Activated gamma-delta T cell treated with anti-CD3 and anti-CD28 coated beads, Interleukin-2, amount 50 U/mL, for 16 hours (primary cell): ENCODE data around the gene STRN.
"Not testable (repeated sequence)": the region's sequence is repeated elsewhere in the genome, so short reads cannot be mapped to it uniquely, and the experiment has no call there.

Experiments
- DNase-seq: peaks from one replicate; pipeline ENCODE4 v3.0.0-alpha.2; 2020; ENCODE audit warnings: low read depth

The STRN gene

GRCh38 chr2:36839976-36840617 is 126.2 kb downstream of the STRN start:
- DNase-seq: no peak

DNA sequence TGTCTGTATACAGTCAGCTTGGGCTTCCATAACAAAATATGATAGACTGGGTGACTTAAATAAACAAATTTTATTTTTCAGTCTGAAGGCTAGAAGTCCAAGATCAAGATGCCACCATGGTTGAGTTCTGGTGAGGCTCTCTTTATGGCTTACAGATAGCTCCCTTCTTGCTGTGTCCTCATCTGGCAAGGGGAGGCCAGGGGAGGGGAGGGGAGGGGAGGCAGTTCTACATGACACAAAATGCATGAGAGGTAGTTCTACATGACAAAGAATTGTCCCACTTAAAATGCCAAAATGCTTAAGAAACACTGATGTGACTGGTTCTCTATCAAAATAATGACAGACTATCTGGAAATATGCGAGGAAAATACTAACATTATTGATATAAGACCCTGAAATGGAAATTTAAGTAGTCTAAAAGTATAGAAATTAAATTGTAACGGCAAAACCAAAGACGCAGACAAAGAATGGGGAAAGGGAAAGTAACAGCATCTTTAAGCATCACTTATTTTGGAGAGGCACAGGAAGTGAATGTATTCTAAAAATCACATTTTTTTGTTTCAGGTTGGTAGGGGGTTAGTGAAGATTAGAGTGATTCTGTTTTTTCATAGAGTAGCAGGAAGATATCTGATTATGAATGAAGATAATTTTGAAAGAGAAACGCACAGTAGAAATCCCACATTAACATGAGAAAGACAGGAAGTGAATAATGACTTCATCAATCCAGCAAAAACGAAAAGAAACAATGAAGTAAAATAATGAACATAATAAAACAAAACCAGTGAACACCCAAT is 131.4 kb downstream of the STRN start:
- no peak for DNase-seq

- DNase-seq: no peak
Observed at GRCh38 chr2:36834203-36834602, 132.1 kb downstream of the STRN start.

GRCh38 chr2:36831185-36831584 is 135.2 kb downstream of the STRN start:
- DNase-seq: no peak

- DNase-seq: not testable (repeated sequence)
Observed at GRCh38 chr2:36824683-36825082, 141.7 kb downstream of the STRN start.

GRCh38 chr2:36824273-36824672 is 142.1 kb downstream of the STRN start:
- DNase-seq: no peak

GRCh38 chr2:36823862-36824261 is 142.5 kb downstream of the STRN start:
- DNase-seq: no peak

DNA sequence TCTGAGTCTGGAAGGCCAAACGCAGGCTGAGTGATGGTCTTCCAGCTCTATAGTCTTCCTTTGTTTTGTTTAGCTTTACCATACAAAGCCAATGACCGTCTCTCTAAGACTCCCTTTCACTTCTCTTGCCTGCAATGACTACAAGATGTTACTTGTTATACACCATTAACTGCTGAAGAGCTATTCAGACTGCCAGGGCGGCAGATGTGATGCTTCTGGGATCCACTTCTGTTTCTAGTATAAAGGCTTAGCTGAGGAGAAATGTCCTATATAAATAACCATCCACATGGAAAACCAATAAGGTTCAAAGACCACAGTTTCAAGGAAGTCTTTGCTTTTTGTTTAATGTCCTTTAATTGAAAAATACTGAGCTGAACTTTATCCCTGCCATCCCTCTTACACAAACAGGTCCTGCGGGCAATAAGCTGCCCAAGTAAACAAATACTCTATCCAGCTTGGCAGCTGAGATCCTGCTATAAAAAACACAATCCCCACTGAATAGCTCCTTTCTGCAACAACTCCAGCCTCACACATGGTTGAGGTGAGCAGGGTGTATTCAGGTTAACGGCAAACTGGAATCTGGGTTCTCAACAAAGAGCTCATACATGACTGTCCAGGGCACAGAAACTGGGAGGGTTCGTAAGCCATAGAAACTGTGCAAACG is 145.3 kb downstream of the STRN start:
- no peak for DNase-seq

- DNase-seq: no peak
Observed at GRCh38 chr2:36819095-36819711, 147.1 kb downstream of the STRN start.

- no peak for DNase-seq
Observed at GRCh38 chr2:36818542-36818941, 147.8 kb downstream of the STRN start.

- DNase-seq: no peak
Observed at GRCh38 chr2:36812196-36812595, 154.1 kb downstream of the STRN start.

DNA sequence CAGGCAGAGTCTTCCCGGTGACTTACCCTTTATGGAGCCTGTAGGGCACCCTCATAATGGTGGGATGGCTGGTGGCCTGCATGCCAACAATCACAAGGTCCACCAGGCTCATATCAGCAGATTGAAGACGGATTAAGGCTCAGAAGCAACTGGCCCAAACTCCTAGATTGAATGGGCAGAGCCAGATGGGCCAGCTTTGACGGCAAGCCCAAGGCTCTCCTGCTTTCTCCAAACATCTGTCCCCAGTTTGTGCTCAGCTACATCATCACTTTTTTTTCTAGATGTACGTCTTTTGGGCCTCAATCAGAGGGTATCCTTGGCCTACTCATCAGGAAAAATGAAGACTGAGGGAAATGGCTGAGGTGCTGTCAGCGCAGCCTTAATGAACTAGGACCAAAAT is 155.3 kb downstream of the STRN start:
- no peak for DNase-seq

DNA sequence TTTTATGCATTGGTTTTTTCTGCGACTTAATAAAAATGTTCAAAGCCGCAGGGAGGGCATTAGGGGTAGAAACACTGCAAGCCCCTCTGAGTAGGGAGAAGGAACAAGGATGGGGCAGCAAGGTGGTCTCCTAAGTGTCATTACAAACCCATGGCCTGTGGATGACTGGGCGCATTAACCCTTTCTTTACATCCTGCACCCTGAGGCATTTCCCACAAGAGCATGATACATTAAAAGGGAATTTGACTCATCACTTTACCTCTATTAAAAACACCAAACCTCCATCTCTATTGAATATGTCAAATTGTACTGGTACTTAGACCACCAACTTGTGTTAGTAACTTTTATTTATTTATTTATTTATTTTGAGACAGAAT is 157.3 kb downstream of the STRN start:
- no peak for DNase-seq

GRCh38 chr2:36808386-36809068 is 157.8 kb downstream of the STRN start:
- no peak for DNase-seq

- DNase-seq: no peak
Observed at GRCh38 chr2:36807223-36807886, 159.0 kb downstream of the STRN start.

- DNase-seq: no peak
Observed at GRCh38 chr2:36805635-36806224, 160.6 kb downstream of the STRN start.

DNA sequence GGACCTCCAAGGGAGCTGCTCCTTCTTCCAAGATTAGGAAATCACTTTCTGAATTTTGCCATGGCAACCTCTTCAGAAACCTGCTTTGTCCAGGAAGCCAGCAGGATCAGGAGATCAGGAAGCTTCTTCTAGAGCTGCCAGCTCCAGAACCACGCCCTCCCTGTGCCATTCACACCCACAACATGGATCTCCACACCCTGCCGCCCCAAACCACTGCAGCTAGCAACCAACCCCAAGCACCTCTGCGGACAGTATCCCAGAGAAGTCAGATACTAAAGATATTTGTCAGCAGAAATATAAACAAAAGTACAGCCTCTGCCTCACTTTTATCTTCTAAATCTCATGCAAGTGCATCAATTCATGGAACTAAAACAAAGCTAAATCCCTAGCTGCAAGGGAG is 163.4 kb downstream of the STRN start:
- DNase-seq: no peak

- no peak for DNase-seq
Observed at GRCh38 chr2:36801088-36801487, 165.2 kb downstream of the STRN start.

GRCh38 chr2:36800381-36800780 is 166.0 kb downstream of the STRN start:
- peak; percentile 25 for DNase-seq

DNA sequence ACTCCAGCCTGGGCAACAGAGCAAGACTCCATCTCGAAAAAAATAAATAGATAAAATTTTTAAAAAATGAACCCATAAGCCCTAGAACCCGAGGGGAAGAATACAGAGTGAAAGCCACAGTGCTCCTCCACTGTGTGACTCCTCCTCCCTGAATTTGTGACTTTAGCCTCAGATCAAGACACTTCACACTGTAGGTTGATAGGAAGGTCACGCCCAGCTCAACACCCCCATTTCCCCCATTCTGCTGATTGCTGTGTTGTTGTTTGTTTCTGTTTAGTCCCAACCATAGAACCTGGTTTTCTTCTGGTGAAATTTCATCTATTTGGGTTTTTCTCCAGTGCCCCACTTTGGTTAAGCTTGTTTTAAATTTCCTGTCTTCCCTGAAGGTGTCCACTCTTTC is 167.6 kb downstream of the STRN start:
- DNase-seq: no peak
